Vagina (tissue), 2 donors: ENCODE results near the gene ADK.

Experiments
- POLR2AphosphoS5 ChIP-seq, 2 donors: sonication (generic); formaldehyde crosslinking; IDR thresholded peaks; one replicate each; pipeline ENCODE4 v1.9.0; 2017; ENCODE audit warnings: antibody characterized with exemption in 2 of 2, mild to moderate bottlenecking in 2 of 2, low read depth in 1 of 2; ENCODE audit not compliant: insufficient read depth in 1 of 2
- TF ChIP-seq, protein P1 (sequence below), 3 experiments: fragments of 450-650 bp in 2 of 3; fragments of 200-600 bp in 1 of 3; sonication (generic) in 1 of 3; IDR thresholded peaks; one replicate each; pipeline ENCODE4 v1.5.1; 2017 to 2019; ENCODE audit warnings: antibody characterized with exemption in 3 of 3, mild to moderate bottlenecking in 2 of 3, moderate library complexity in 2 of 3

DNA sequence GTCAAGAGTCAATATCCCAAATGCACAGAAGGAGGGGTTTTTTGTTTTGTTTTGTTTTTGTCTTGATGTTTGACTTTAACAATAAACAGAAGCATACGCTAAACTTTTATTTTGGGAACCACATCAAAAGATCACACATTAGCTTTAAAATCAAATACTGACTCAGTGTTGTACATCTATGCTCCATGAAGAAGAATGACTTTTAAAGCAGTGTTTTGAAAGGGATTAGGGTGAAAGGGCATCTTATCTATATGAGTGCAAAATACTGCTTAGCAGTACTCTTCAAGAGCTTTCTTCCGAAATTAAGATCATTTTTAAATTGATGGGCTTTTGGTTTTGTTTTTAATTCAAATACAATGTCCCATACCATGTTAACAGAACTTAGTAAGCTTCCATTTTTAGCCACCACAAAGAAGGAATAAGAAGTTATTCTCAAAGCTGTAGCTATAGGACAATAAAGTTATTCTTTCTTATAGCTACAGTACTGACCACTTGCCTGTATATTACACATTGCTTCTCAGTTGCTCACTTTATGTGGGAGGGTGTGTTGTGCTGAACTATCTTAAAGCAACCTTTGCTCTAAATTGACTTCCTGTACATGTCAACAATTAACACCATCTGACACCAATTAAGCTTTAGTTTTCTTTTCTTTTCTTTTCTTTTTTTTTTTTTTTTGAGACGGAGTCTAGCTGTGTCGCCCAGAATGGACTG, 531.1 kb downstream of the ADK start:
- TF ChIP-seq POLR2AphosphoS5 (IDR thresholded peaks at IDR 0.05; ENCODE audit: insufficient read depth in 1 of 2, low read depth in 1 of 2): no peak
- TF ChIP-seq, protein P1, sequence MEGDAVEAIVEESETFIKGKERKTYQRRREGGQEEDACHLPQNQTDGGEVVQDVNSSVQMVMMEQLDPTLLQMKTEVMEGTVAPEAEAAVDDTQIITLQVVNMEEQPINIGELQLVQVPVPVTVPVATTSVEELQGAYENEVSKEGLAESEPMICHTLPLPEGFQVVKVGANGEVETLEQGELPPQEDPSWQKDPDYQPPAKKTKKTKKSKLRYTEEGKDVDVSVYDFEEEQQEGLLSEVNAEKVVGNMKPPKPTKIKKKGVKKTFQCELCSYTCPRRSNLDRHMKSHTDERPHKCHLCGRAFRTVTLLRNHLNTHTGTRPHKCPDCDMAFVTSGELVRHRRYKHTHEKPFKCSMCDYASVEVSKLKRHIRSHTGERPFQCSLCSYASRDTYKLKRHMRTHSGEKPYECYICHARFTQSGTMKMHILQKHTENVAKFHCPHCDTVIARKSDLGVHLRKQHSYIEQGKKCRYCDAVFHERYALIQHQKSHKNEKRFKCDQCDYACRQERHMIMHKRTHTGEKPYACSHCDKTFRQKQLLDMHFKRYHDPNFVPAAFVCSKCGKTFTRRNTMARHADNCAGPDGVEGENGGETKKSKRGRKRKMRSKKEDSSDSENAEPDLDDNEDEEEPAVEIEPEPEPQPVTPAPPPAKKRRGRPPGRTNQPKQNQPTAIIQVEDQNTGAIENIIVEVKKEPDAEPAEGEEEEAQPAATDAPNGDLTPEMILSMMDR (IDR thresholded peaks at IDR 0.05): no peak
